H1 (cell line): ENCODE measurements around the gene TGFBR2. TPM values are rescaled to one million over a fixed set of nuclear protein-coding genes. Genes with fewer than 3 reads are reported as not detected.

Source experiments
- CTCF ChIA-PET: fragments of 300-600 bp; sonication (Branson Sonifier 250); formaldehyde crosslinking; loops from one replicate; lab custom pipeline; 2021; ENCODE audit not compliant: partially characterized antibody; lab: Charles Lee
- POLR2A ChIA-PET: fragments of 300-600 bp; sonication (Branson Sonifier 250); formaldehyde crosslinking; loops from one replicate; lab custom pipeline; 2021; ENCODE audit warnings: inconsistent platforms; ENCODE audit not compliant: partially characterized antibody; lab: Charles Lee
- DNase-seq, 2 experiments: peaks; one replicate each; pipeline versions ENCODE4 v3.0.0 to v3.0.0-alpha.2; 2010 to 2022; ENCODE audit warnings: low spot score in 2 of 2, low read depth in 1 of 2, mixed read lengths in 1 of 2
- FAIRE-seq: peaks from 2 replicates; lab custom pipeline; 2011; peaks lifted over from hg19 to GRCh38; lab: Jason Lieb, UNC
- H2AFZ ChIP-seq: 2 replicates; pipeline ENCODE4 v1.8.1; 2012; ENCODE audit warnings: low read length, inconsistent platforms
- H2AK5ac ChIP-seq: 2 replicates; pipeline ENCODE4 v1.6.1; 2013; ENCODE audit warnings: low read depth, low read length
- H2BK120ac ChIP-seq: replicated peaks from 2 replicates; pipeline ENCODE3; 2013; ENCODE audit warnings: low read depth, low read length, inconsistent platforms
- H2BK12ac ChIP-seq: 2 replicates; pipeline ENCODE4 v1.6.1; 2013; ENCODE audit warnings: low read depth, low read length
- H2BK15ac ChIP-seq: 2 replicates; pipeline ENCODE4 v1.6.1; 2013; ENCODE audit warnings: low read length
- H2BK20ac ChIP-seq: 2 replicates; pipeline ENCODE4 v1.6.1; 2013; ENCODE audit warnings: low read length
- H2BK5ac ChIP-seq: 2 replicates; pipeline ENCODE4 v1.6.1; 2013; ENCODE audit warnings: low read depth, low read length
- H3K14ac ChIP-seq: 2 replicates; pipeline ENCODE4 v1.6.1; 2013; ENCODE audit warnings: inconsistent platforms; ENCODE audit not compliant: insufficient read length
- H3K18ac ChIP-seq: 2 replicates; pipeline ENCODE4 v1.6.1; 2013; ENCODE audit warnings: low read length; ENCODE audit errors: extremely low read depth
- H3K23ac ChIP-seq: 2 replicates; pipeline ENCODE4 v1.6.1; 2013; ENCODE audit warnings: inconsistent platforms; ENCODE audit not compliant: insufficient read length
- H3K23me2 ChIP-seq: 2 replicates; pipeline ENCODE4 v1.6.1; 2013; ENCODE audit warnings: low read depth, low read length
- H3K27ac ChIP-seq: 2 replicates; pipeline ENCODE4 v1.6.1; 2011; ENCODE audit warnings: low read depth, low read length, inconsistent platforms
- H3K27me3 ChIP-seq, 4 experiments: replicated peaks in 1 of 4; 1 replicate in 1 of 4; 2 replicates in 3 of 4; pipeline versions ENCODE4 v1.6.1 to v1.8.1; 2011 to 2013; ENCODE audit warnings: low read length in 3 of 4, mild to moderate bottlenecking in 3 of 4, inconsistent platforms in 2 of 4, mixed read lengths in 2 of 4, moderate library complexity in 1 of 4; ENCODE audit not compliant: control insufficient read depth in 3 of 4, insufficient read depth in 3 of 4; ENCODE audit errors: extremely low read depth in 1 of 4
- H3K36me3 ChIP-seq, 4 experiments: 2 replicates each; pipeline versions ENCODE4 v1.6.1 to v1.8.1; 2011 to 2013; ENCODE audit warnings: mild to moderate bottlenecking in 4 of 4, low read length in 3 of 4, moderate library complexity in 2 of 4, control low read depth in 1 of 4, inconsistent platforms in 1 of 4; ENCODE audit not compliant: insufficient read depth in 4 of 4, control insufficient read depth in 2 of 4
- H3K4ac ChIP-seq: replicated peaks from 2 replicates; pipeline ENCODE3; 2013; ENCODE audit warnings: low read length, low read depth, mixed read lengths, inconsistent platforms; ENCODE audit not compliant: insufficient read length
- H3K4me1 ChIP-seq, 4 experiments: replicated peaks in 1 of 4; 1 replicate in 1 of 4; 2 replicates in 3 of 4; pipeline versions ENCODE4 v1.6.1 to v1.8.1; 2011 to 2013; ENCODE audit warnings: low read length in 3 of 4, inconsistent platforms in 2 of 4, mixed read lengths in 1 of 4; ENCODE audit not compliant: insufficient read depth in 4 of 4, control insufficient read depth in 3 of 4
- H3K4me2 ChIP-seq, 2 experiments: 2 replicates each; pipeline versions ENCODE4 v1.6.1 to v1.8.1; 2011 to 2013; ENCODE audit warnings: low read depth in 2 of 2, low read length in 2 of 2, control low read depth in 1 of 2, inconsistent platforms in 1 of 2, mild to moderate bottlenecking in 1 of 2; ENCODE audit not compliant: insufficient read depth in 1 of 2
- H3K4me3 ChIP-seq, 4 experiments: fragments of 200-600, 300-600 bp in 1 of 4; sonication (generic), shearing (Covaris generic), sonication (Bioruptor Twin) in 1 of 4; 2 replicates each; pipeline versions ENCODE4 v1.5.1 to v1.8.1; 2011 to 2016; ENCODE audit warnings: low read length in 4 of 4, low read depth in 3 of 4, control low read depth in 2 of 4, inconsistent platforms in 2 of 4, mild to moderate bottlenecking in 2 of 4, mixed read lengths in 1 of 4, moderate library complexity in 1 of 4; ENCODE audit not compliant: insufficient read depth in 2 of 4; ENCODE audit errors: extremely low read depth in 1 of 4
- H3K56ac ChIP-seq: replicated peaks from 2 replicates; pipeline ENCODE3; 2013; ENCODE audit warnings: low read depth, mild to moderate bottlenecking, mixed read lengths, low read length, inconsistent platforms; ENCODE audit not compliant: insufficient read length
- H3K79me1 ChIP-seq: 2 replicates; pipeline ENCODE4 v1.6.1; 2013; ENCODE audit warnings: low read depth, low read length, control low read depth
- H3K79me2 ChIP-seq, 2 experiments: 2 replicates each; pipeline versions ENCODE4 v1.6.1 to v1.8.1; 2012 to 2013; ENCODE audit warnings: low read length in 2 of 2, mild to moderate bottlenecking in 2 of 2, inconsistent platforms in 1 of 2; ENCODE audit not compliant: insufficient read depth in 2 of 2, control insufficient read depth in 1 of 2
- H3K9ac ChIP-seq, 4 experiments: replicated peaks in 1 of 4; 1 replicate in 1 of 4; 2 replicates in 3 of 4; pipeline versions ENCODE4 v1.6.1 to v1.8.1; 2011 to 2013; ENCODE audit warnings: low read depth in 3 of 4, low read length in 3 of 4, control low read depth in 2 of 4, mild to moderate bottlenecking in 2 of 4, moderate library complexity in 2 of 4, inconsistent platforms in 1 of 4; ENCODE audit errors: extremely low read depth in 1 of 4
- H3K9me3 ChIP-seq, 2 experiments: 2 replicates each; pipeline versions ENCODE4 v1.6.1 to v1.8.1; 2012 to 2013; ENCODE audit warnings: mild to moderate bottlenecking in 2 of 2, moderate library complexity in 2 of 2, control low read depth in 1 of 2, inconsistent platforms in 1 of 2, low read depth in 1 of 2, low read length in 1 of 2, mixed read lengths in 1 of 2; ENCODE audit not compliant: insufficient read depth in 2 of 2
- H4K20me1 ChIP-seq, 2 experiments: replicated peaks in 1 of 2; 2 replicates each; pipeline versions ENCODE3 to v1.8.1; 2011 to 2013; ENCODE audit warnings: inconsistent platforms in 2 of 2, low read length in 2 of 2, mild to moderate bottlenecking in 1 of 2; ENCODE audit not compliant: insufficient read depth in 2 of 2, control insufficient read depth in 1 of 2
- H4K5ac ChIP-seq: 2 replicates; pipeline ENCODE4 v1.6.1; 2013; ENCODE audit warnings: low read length, low read depth, mixed read lengths, inconsistent platforms; ENCODE audit not compliant: insufficient read length
- H4K8ac ChIP-seq: 2 replicates; pipeline ENCODE4 v1.8.0; 2013; ENCODE audit warnings: mild to moderate bottlenecking, moderate library complexity, low read length, inconsistent platforms; ENCODE audit not compliant: insufficient read depth; ENCODE audit errors: extremely low read depth
- H4K91ac ChIP-seq: replicated peaks from 2 replicates; pipeline ENCODE3; 2013; ENCODE audit warnings: low read length, mixed read lengths, inconsistent platforms; ENCODE audit not compliant: insufficient read length
- SRF ChIP-seq: IDR thresholded peaks from 2 replicates; pipeline ENCODE4 v1.6.1; 2011; ENCODE audit warnings: mild to moderate bottlenecking, low read depth, low read length, moderate library complexity
- WGBS, 2 experiments: shearing (Covaris generic) in 1 of 2; methylation state at CpG; one replicate each; pipeline versions ENCODE4 v1.1.6 to v1.1.7; 2013 to 2015; ENCODE audit warnings: low lambda C conversion rate in 2 of 2, mixed read lengths in 2 of 2, inconsistent platforms in 1 of 2, low coverage in 1 of 2, missing lambda C conversion rate in 1 of 2; ENCODE audit not compliant: insufficient replicate concordance in 2 of 2, insufficient coverage in 1 of 2, insufficient read length in 1 of 2; ENCODE audit errors: extremely low coverage in 1 of 2, missing lambda C conversion rate in 1 of 2; 5-methylcytosine and 5-hydroxymethylcytosine counted together
- polyA plus RNA-seq, 7 experiments: library from polyadenylated mRNA; depleted of rRNA in 3 of 7; stranded (reverse) in 5 of 7; unstranded in 2 of 7; fragments of >200 nt in 5 of 7; fragments of 200-250 nt in 2 of 7; gene quantifications; 1 replicate in 5 of 7; 2 replicates in 1 of 7; 4 replicates in 1 of 7; pipeline versions ENCODE4 v1.2.1 to v1.2.3, GENCODE V29; 2011 to 2013; ENCODE audit warnings: missing spikeins in 2 of 7, mixed read lengths in 2 of 7
- total RNA-seq: library from RNA; stranded (reverse); fragmentation: NEBNext Ultra II Directional; extraction: Animal tissue kit (Norgen Biotek cat#: 25700); gene quantifications from 2 replicates; pipeline ENCODE4 v1.2.1, GENCODE V29; 2021

TGFBR2 gene
- total and polyA plus RNA-seq, 2 of the 8 experiments (the other 6 are each of a cell fraction or from before 2014, with no cell fraction given): 4.2 to 7.4 TPM

- no peak for FAIRE-seq
- no peak overlapping the region for H3K4me2 ChIP-seq
- POLR2A ChIA-PET: interaction anchor here (0.7 kb wide), 1 partner anchor 393 kb away, joined by 3 read pairs; no protein-coding TSS in a partner anchor
Observed at GRCh38 chr3:30733696-30734095, 127.3 kb downstream of the TGFBR2 start.

More at GRCh38 chr3:30733696-30734095, 127.3 kb downstream of the TGFBR2 start:
- H3K4ac ChIP-seq: no peak overlapping the region
- no peak overlapping the region for H2BK5ac ChIP-seq
- no peak overlapping the region for H3K27ac ChIP-seq
- no peak overlapping the region for H3K9ac ChIP-seq
- no peak overlapping the region for H3K23ac ChIP-seq
- H2BK120ac ChIP-seq: no peak overlapping the region
- H3K4me1 ChIP-seq: no peaks in the 10 kb centered on the region
- H3K18ac ChIP-seq: no peak overlapping the region
- no peaks in the 10 kb centered on the region for H3K23me2 ChIP-seq
- no peak overlapping the region for H2AFZ ChIP-seq
- H2AK5ac ChIP-seq: no peak overlapping the region
- H4K91ac ChIP-seq: no peak overlapping the region
- no peak overlapping the region for H3K4me3 ChIP-seq
- no peaks in the 10 kb centered on the region for H3K79me2 ChIP-seq
- no peak overlapping the region for H3K56ac ChIP-seq
- TF ChIP-seq SRF: no peak
- H3K27me3 ChIP-seq: no peaks in the 10 kb centered on the region
- H4K8ac ChIP-seq: no peak overlapping the region
- H4K20me1 ChIP-seq: no peaks in the 10 kb centered on the region
- no peak for DNase-seq
- H2BK20ac ChIP-seq: no peak overlapping the region
- no peak overlapping the region for H2BK15ac ChIP-seq
- no peaks in the 10 kb centered on the region for H3K9me3 ChIP-seq
- CTCF ChIA-PET: interaction anchor here (0.7 to 1.6 kb wide), 6 partner anchors 11 to 543 kb away, joined by 3 to 5 read pairs (median 4); no protein-coding TSS in a partner anchor
- no peak overlapping the region for H4K5ac ChIP-seq
- no peak overlapping the region for H3K14ac ChIP-seq
- H3K36me3 ChIP-seq: no peaks in the 10 kb centered on the region
- 78% methylated on average over 2 of the region's 2 CpGs; no CpG with 5 or more reads in 1 of the 2 experiments for WGBS, 2 experiments
- H3K79me1 ChIP-seq: no peaks in the 10 kb centered on the region
- H2BK12ac ChIP-seq: no peak overlapping the region
